Measurements from ENCODE around the gene CCDC197. TPM values are rescaled to one million over a fixed set of nuclear protein-coding genes. Genes with fewer than 3 reads are reported as not detected.

Gene CCDC197
- total RNA-seq, 4 donors from 2014 or later: not detected

GRCh38 chr14:93955850-93956481 is 41.1 kb upstream of the CCDC197 start:
- intact Hi-C loops (cut with DNase I; ENCODE audit: low total_unique reads): no loop called here
- no peak overlapping the region for H3K4me3 ChIP-seq
- H3K36me3 ChIP-seq: no peaks in the 10 kb centered on the region
- no peak overlapping the region for H3K27ac ChIP-seq
- H3K27me3 ChIP-seq: no peaks in the 10 kb centered on the region
- H3K9me3 ChIP-seq: no peaks in the 10 kb centered on the region
- TF ChIP-seq CTCF (IDR thresholded peaks at IDR 0.05) (no peak), POLR2A (IDR thresholded peaks at IDR 0.05) (no peak)
- no peak for DNase-seq
- H3K4me1 ChIP-seq: no peaks in the 10 kb centered on the region

GRCh38 chr14:93956514-93957332 is 40.4 kb upstream of the CCDC197 start:
- no peaks in the 10 kb centered on the region for H3K9me3 ChIP-seq
- no peak for TF ChIP-seq CTCF (IDR thresholded peaks at IDR 0.05)
- no peak for TF ChIP-seq POLR2A (IDR thresholded peaks at IDR 0.05)
- H3K36me3 ChIP-seq: no peaks in the 10 kb centered on the region
- intact Hi-C loops (cut with DNase I; ENCODE audit: low total_unique reads): no loop called here
- no peak overlapping the region for H3K4me3 ChIP-seq
- no peak for DNase-seq
- no peak overlapping the region for H3K27ac ChIP-seq
- no peaks in the 10 kb centered on the region for H3K4me1 ChIP-seq
- no peaks in the 10 kb centered on the region for H3K27me3 ChIP-seq

- TF ChIP-seq CTCF (IDR thresholded peaks at IDR 0.05): no peak
- TF ChIP-seq POLR2A (IDR thresholded peaks at IDR 0.05): no peak
- no peaks in the 10 kb centered on the region for H3K4me1 ChIP-seq
- H3K27ac ChIP-seq: peak overlapping the region in 1 of 2 donors; percentile 3
- intact Hi-C loops (cut with DNase I; ENCODE audit: low total_unique reads): no loop called here
- no peaks in the 10 kb centered on the region for H3K9me3 ChIP-seq
- H3K36me3 ChIP-seq: no peaks in the 10 kb centered on the region
- H3K4me3 ChIP-seq: no peak overlapping the region
- H3K27me3 ChIP-seq: no peaks in the 10 kb centered on the region
- no peak for DNase-seq
These were observed 39.8 kb upstream of the CCDC197 start for GRCh38 chr14:93957333-93957710.

- H3K27ac ChIP-seq: peak overlapping the region in 1 of 2 donors; percentile 24
These were observed 39.1 kb upstream of the CCDC197 start for GRCh38 chr14:93957751-93958566.

More at GRCh38 chr14:93957751-93958566, 39.1 kb upstream of the CCDC197 start:
- TF ChIP-seq POLR2A (IDR thresholded peaks at IDR 0.05) (no peak), CTCF (IDR thresholded peaks at IDR 0.05) (no peak)
- H3K4me1 ChIP-seq: no peaks in the 10 kb centered on the region
- no peak overlapping the region for H3K4me3 ChIP-seq
- H3K27me3 ChIP-seq: no peaks in the 10 kb centered on the region
- H3K9me3 ChIP-seq: no peaks in the 10 kb centered on the region
- no peak for DNase-seq
- no peaks in the 10 kb centered on the region for H3K36me3 ChIP-seq
- intact Hi-C loops (cut with DNase I; ENCODE audit: low total_unique reads): no loop called here

Data from uterus (tissue), 4 donors.